Karpas-422 (cell line): ENCODE results near the gene AP3S2. TPM values are rescaled to one million over a fixed set of nuclear protein-coding genes. Genes with fewer than 3 reads are reported as not detected.
A peak's percentile ranks its signal among the peaks of the same experiment; 100 is the strongest.
"Not testable (repeated sequence)": the region's sequence is repeated elsewhere in the genome, so short reads cannot be mapped to it uniquely, and the experiment has no call there.

Source experiments
- DNase-seq: peaks from one replicate; pipeline ENCODE4 v3.0.0-alpha.2; 2015
- H2AFZ ChIP-seq: fragments of 200-600 bp; sonication (generic); 2 replicates; pipeline ENCODE4 v1.6.1; 2014; ENCODE audit warnings: antibody characterized with exemption, low read length, mixed read lengths
- H3K27ac ChIP-seq: fragments of 200-600 bp; sonication (generic); 2 replicates; pipeline ENCODE4 v1.5.1; 2014; ENCODE audit warnings: mild to moderate bottlenecking, low read length, moderate library complexity
- H3K27me3 ChIP-seq: fragments of 200-600 bp; sonication (generic); 2 replicates; pipeline ENCODE4 v1.6.1; 2014; ENCODE audit warnings: low read length, mixed read lengths
- H3K36me3 ChIP-seq: fragments of 200-600 bp; sonication (generic); 2 replicates; pipeline ENCODE4 v1.6.1; 2014; ENCODE audit warnings: low read length, mixed read lengths; ENCODE audit not compliant: insufficient read depth
- H3K4me1 ChIP-seq: fragments of 200-600 bp; sonication (generic); 2 replicates; pipeline ENCODE4 v1.6.1; 2014; ENCODE audit warnings: mild to moderate bottlenecking, low read length, mixed read lengths
- H3K4me2 ChIP-seq: fragments of 200-600 bp; sonication (generic); 2 replicates; pipeline ENCODE4 v1.6.1; 2014; ENCODE audit warnings: low read length, low read depth, mild to moderate bottlenecking; ENCODE audit not compliant: poor library complexity, severe bottlenecking
- H3K4me3 ChIP-seq: fragments of 200-600 bp; sonication (generic); 2 replicates; pipeline ENCODE4 v1.5.1; 2014; ENCODE audit warnings: mild to moderate bottlenecking, antibody characterized with exemption, low read length, mixed read lengths
- H3K79me2 ChIP-seq: fragments of 200-600 bp; sonication (generic); 2 replicates; pipeline ENCODE4 v1.6.1; 2014; ENCODE audit warnings: mild to moderate bottlenecking, low read length, mixed read lengths
- H3K9ac ChIP-seq: fragments of 200-600 bp; sonication (generic); 2 replicates; pipeline ENCODE4 v1.6.0; 2014; ENCODE audit warnings: low read length
- H3K9me2 ChIP-seq: fragments of 200-600 bp; sonication (generic), shearing (Covaris generic); replicated peaks from 2 replicates; pipeline ENCODE4 v1.6.0; 2014; ENCODE audit warnings: mild to moderate bottlenecking, low read length, moderate library complexity; ENCODE audit not compliant: insufficient read depth
- H3K9me3 ChIP-seq: fragments of 300-700, 200-600 bp; sonication (generic); 2 replicates; pipeline ENCODE4 v1.6.1; 2014; ENCODE audit warnings: low read length, mixed read lengths
- H4K20me1 ChIP-seq: fragments of 200-600 bp; sonication (generic); 2 replicates; pipeline ENCODE4 v1.6.1; 2014; ENCODE audit warnings: mild to moderate bottlenecking, antibody characterized with exemption, low read length, low read depth; ENCODE audit not compliant: insufficient read depth
- total RNA-seq: library from RNA; depleted of rRNA; stranded (reverse); fragments of >200 nt; shearing (Covaris generic); gene quantifications from 2 replicates; pipeline ENCODE4 v1.2.3, GENCODE V29; 2014; ENCODE audit warnings: low replicate concordance; rRNA removed

The AP3S2 gene
- 29.3 and 40.7 TPM in 2 replicates for total RNA-seq

GRCh38 chr15:89893696-89894447 is at the start of gene AP3S2:
Gene AP3S2 (minus strand): TSS chr15:89893994. CDS start chr15:89893949, 45 bp downstream.
- Histone ChIP-seq H4K20me1 (no peaks in the 10 kb centered on the region), H3K9me2 (no peaks in the 10 kb centered on the region), H3K27me3 (no peaks in the 10 kb centered on the region), H3K27ac (peak within 1 kb of the TSS; percentile 83), H3K9ac (peak within 1 kb of the TSS; percentile 92), H3K9me3 (no peaks in the 10 kb centered on the region), H3K4me2 (peak within 1 kb of the TSS; percentile 77), H3K36me3 (peaks cover 5% of the 10 kb centered on the region; the same call in 1 of the 2 replicates), H3K4me3 (peak within 1 kb of the TSS; percentile 88), H3K79me2 (peaks cover 37% of the 10 kb centered on the region), H3K4me1 (peaks cover 25% of the 10 kb centered on the region), H2AFZ (peak within 1 kb of the TSS; percentile 82)
- peak; percentile 97 for DNase-seq

- Histone ChIP-seq H3K27me3 (no peaks in the 10 kb centered on the region), H3K9me3 (no peaks in the 10 kb centered on the region), H2AFZ (no peak overlapping the region), H3K36me3 (no peaks in the 10 kb centered on the region), H3K9ac (no peak overlapping the region), H3K9me2 (no peaks in the 10 kb centered on the region), H3K4me1 (no peaks in the 10 kb centered on the region), H4K20me1 (no peaks in the 10 kb centered on the region), H3K4me2 (no peak overlapping the region), H3K27ac (no peak overlapping the region), H3K79me2 (no peaks in the 10 kb centered on the region), H3K4me3 (no peak overlapping the region)
- no peak for DNase-seq
Measured at GRCh38 chr15:89939910-89940309, 46.1 kb upstream of the AP3S2 start.

- not testable (repeated sequence) for H3K9ac ChIP-seq, H3K36me3 ChIP-seq, H3K9me3 ChIP-seq, H3K4me3 ChIP-seq, H3K9me2 ChIP-seq, H4K20me1 ChIP-seq, H3K79me2 ChIP-seq, H3K27ac ChIP-seq, DNase-seq, H3K4me2 ChIP-seq, H3K27me3 ChIP-seq, H3K4me1 ChIP-seq, H2AFZ ChIP-seq
Measured at GRCh38 chr15:89939377-89939776, 45.6 kb upstream of the AP3S2 start.

- H3K4me3 ChIP-seq, result no peak overlapping the region
- H3K9me3 ChIP-seq, result no peaks in the 10 kb centered on the region
- no peak overlapping the region for H3K4me2 ChIP-seq
- H3K36me3 ChIP-seq, result no peaks in the 10 kb centered on the region
- H3K9ac ChIP-seq, result no peak overlapping the region
- H3K9me2 ChIP-seq, result no peaks in the 10 kb centered on the region
- H2AFZ ChIP-seq, result no peak overlapping the region
- H3K27me3 ChIP-seq, result no peaks in the 10 kb centered on the region
- no peaks in the 10 kb centered on the region for H4K20me1 ChIP-seq
- H3K79me2 ChIP-seq, result no peaks in the 10 kb centered on the region
- no peak for DNase-seq
- H3K27ac ChIP-seq, result no peak overlapping the region
- no peaks in the 10 kb centered on the region for H3K4me1 ChIP-seq
Measured at GRCh38 chr15:89937365-89938350, 43.9 kb upstream of the AP3S2 start.

- Histone ChIP-seq H3K9me3 (no peaks in the 10 kb centered on the region), H3K4me1 (no peaks in the 10 kb centered on the region), H3K4me2 (no peak overlapping the region), H2AFZ (no peak overlapping the region), H4K20me1 (no peaks in the 10 kb centered on the region), H3K4me3 (no peak overlapping the region), H3K36me3 (no peaks in the 10 kb centered on the region), H3K9me2 (no peaks in the 10 kb centered on the region), H3K27me3 (no peaks in the 10 kb centered on the region), H3K27ac (no peak overlapping the region), H3K79me2 (no peaks in the 10 kb centered on the region), H3K9ac (no peak overlapping the region)
- no peak for DNase-seq
Measured at GRCh38 chr15:89936786-89937265, 43.0 kb upstream of the AP3S2 start.

- DNase-seq, result no peak
- no peaks in the 10 kb centered on the region for H3K4me1 ChIP-seq
- no peak overlapping the region for H3K27ac ChIP-seq
- H3K4me2 ChIP-seq, result no peak overlapping the region
- H3K4me3 ChIP-seq, result no peak overlapping the region
- H3K27me3 ChIP-seq, result no peaks in the 10 kb centered on the region
- no peak overlapping the region for H3K9ac ChIP-seq
- H3K36me3 ChIP-seq, result no peaks in the 10 kb centered on the region
- H3K79me2 ChIP-seq, result no peaks in the 10 kb centered on the region
- H3K9me3 ChIP-seq, result no peaks in the 10 kb centered on the region
- no peaks in the 10 kb centered on the region for H4K20me1 ChIP-seq
- no peaks in the 10 kb centered on the region for H3K9me2 ChIP-seq
- H2AFZ ChIP-seq, result no peak overlapping the region
Measured at GRCh38 chr15:89936051-89936785, 42.4 kb upstream of the AP3S2 start.

- no peak overlapping the region for H3K4me3 ChIP-seq
- no peaks in the 10 kb centered on the region for H3K27me3 ChIP-seq
- no peaks in the 10 kb centered on the region for H4K20me1 ChIP-seq
- no peaks in the 10 kb centered on the region for H3K79me2 ChIP-seq
- H2AFZ ChIP-seq, result no peak overlapping the region
- no peaks in the 10 kb centered on the region for H3K36me3 ChIP-seq
- H3K4me1 ChIP-seq, result no peaks in the 10 kb centered on the region
- H3K9me3 ChIP-seq, result no peaks in the 10 kb centered on the region
- H3K27ac ChIP-seq, result no peak overlapping the region
- no peak overlapping the region for H3K9ac ChIP-seq
- H3K4me2 ChIP-seq, result no peak overlapping the region
- no peak for DNase-seq
- H3K9me2 ChIP-seq, result no peaks in the 10 kb centered on the region
Measured at GRCh38 chr15:89932880-89933279, 39.1 kb upstream of the AP3S2 start.
